ENCODE data around the gene CCNY.
"Not testable (repeated sequence)": the region's sequence is repeated elsewhere in the genome, so short reads cannot be mapped to it uniquely, and the experiment has no call there.

- not testable (repeated sequence) for TF ChIP-seq CTCF (conservative IDR thresholded peaks at IDR 0.05; ENCODE audit: low read length); EZH2phosphoT487 (IDR thresholded peaks at IDR 0.05; ENCODE audit: borderline replicate concordance)
These were observed 201.6 kb downstream of the CCNY start for GRCh38 chr10:35537925-35538324.

All from Loucy (cell line).